Lower leg skin (tissue), 4 donors: ENCODE data around the gene NOD1. TPM values are rescaled to one million over a fixed set of nuclear protein-coding genes. Genes with fewer than 3 reads are reported as not detected.
"Not testable (repeated sequence)": the region's sequence is repeated elsewhere in the genome, so short reads cannot be mapped to it uniquely, and the experiment has no call there.

Source experiments
- DNase-seq, 2 donors: peaks; one replicate each; pipeline ENCODE4 v3.0.0-alpha.2; 2019; ENCODE audit warnings: low spot score in 2 of 2
- H3K4me3 ChIP-seq: fragments of 200-600 bp; sonication (generic); 2 replicates; pipeline ENCODE4 v1.5.1; 2017; ENCODE audit warnings: mild to moderate bottlenecking, low read depth; ENCODE audit not compliant: poor library complexity, severe bottlenecking
- POLR2A ChIP-seq, 2 donors: fragments of 450-650 bp; IDR thresholded peaks; one replicate each; pipeline ENCODE4 v1.6.1; 2016 to 2017; ENCODE audit warnings: antibody characterized with exemption in 2 of 2, mild to moderate bottlenecking in 1 of 2, moderate library complexity in 1 of 2
- WGBS, 2 donors: methylation state at CpG; one replicate each; pipeline ENCODE4 v1.1.5; 2018; 5-methylcytosine and 5-hydroxymethylcytosine counted together
- intact Hi-C: fragments of 100-400 bp; cut with DNase I; formaldehyde crosslinking; loops from one replicate; pipeline ENCODE4 v1.15.0; 2023; ENCODE audit warnings: low total_unique reads
- total RNA-seq, 4 donors: library from RNA; depleted of rRNA; stranded (reverse); fragments of >200 nt; gene quantifications; one replicate each; pipeline ENCODE4 v1.1.0, GENCODE V29; 2016
- TF ChIP-seq, protein P1 (sequence below), 3 donors: fragments of 450-650 bp; IDR thresholded peaks; one replicate each; pipeline ENCODE4 v1.5.1; 2016; ENCODE audit warnings: antibody characterized with exemption in 3 of 3, mild to moderate bottlenecking in 3 of 3, moderate library complexity in 2 of 3

The NOD1 gene
- total RNA-seq, 4 donors from 2014 or later = 5.1 to 14.5 (median 10.9) TPM

DNA sequence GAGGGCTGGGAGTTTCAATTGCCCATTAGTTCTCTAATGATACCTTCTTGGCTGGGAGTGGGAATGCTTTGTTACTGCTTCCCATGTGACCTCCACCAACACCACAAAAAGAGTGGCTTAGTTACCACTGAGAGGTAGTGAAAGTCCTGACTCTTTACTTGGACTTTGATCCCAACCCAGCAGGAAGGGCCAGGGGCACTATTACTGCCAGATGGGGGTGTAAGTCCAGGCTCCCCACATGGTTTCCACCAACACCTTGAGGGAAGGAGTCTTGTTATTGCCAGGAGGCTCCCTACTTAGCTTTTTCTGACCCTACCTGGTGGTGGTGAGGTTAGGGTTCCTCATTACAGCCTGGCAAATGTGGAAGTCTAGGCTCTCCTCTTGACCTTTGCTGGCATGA is 14.6 kb upstream of the NOD1 start:
- intact Hi-C loops = no loop called here
- H3K4me3 ChIP-seq = no peak overlapping the region
- DNase-seq = no peak
- TF ChIP-seq, protein P1, sequence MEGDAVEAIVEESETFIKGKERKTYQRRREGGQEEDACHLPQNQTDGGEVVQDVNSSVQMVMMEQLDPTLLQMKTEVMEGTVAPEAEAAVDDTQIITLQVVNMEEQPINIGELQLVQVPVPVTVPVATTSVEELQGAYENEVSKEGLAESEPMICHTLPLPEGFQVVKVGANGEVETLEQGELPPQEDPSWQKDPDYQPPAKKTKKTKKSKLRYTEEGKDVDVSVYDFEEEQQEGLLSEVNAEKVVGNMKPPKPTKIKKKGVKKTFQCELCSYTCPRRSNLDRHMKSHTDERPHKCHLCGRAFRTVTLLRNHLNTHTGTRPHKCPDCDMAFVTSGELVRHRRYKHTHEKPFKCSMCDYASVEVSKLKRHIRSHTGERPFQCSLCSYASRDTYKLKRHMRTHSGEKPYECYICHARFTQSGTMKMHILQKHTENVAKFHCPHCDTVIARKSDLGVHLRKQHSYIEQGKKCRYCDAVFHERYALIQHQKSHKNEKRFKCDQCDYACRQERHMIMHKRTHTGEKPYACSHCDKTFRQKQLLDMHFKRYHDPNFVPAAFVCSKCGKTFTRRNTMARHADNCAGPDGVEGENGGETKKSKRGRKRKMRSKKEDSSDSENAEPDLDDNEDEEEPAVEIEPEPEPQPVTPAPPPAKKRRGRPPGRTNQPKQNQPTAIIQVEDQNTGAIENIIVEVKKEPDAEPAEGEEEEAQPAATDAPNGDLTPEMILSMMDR (IDR thresholded peaks at IDR 0.05) = no peak
- no peak for TF ChIP-seq POLR2A (IDR thresholded peaks at IDR 0.05)

DNA sequence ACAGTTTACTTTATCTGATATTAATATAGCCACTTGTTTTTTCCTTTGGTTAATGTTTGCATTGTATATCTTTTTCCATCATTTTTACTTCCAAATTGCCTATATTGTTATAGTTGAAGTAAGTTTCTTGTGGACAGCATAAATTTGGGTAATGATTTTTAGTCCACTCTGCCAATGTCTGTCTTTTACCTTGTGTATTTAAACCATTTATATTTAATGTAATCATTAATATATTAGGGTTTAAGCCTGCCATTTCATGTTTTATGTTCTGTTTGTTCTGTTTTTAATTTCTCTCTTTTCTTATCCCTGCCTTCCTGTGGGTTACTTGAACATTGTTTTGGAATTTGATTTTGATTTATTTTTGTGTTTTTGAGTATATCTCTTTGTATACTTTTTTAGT is 12.8 kb upstream of the NOD1 start:
- intact Hi-C loops = no loop called here
- DNase-seq = no peak
- TF ChIP-seq, protein P1 (IDR thresholded peaks at IDR 0.05) = no peak
- TF ChIP-seq POLR2A (IDR thresholded peaks at IDR 0.05) = no peak
- no peak overlapping the region for H3K4me3 ChIP-seq

DNA sequence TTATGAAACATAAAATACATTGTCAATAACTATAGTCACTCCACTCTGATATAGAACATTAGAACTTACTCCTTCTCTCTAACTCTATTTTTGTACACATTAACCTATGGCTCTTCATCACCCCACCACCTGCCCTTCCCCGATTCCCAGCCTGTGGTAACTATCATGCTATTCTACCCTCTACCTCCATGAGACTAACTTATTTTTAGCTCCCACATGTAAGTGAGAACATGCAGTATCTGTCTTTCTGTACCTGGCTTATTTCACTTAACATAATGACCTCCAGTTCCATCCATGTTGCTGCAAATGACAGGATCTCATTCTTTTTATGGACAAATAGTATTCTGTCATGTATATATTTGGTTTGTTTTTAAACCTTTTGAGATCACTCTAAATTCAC is 8.8 kb upstream of the NOD1 start:
- no peak overlapping the region for H3K4me3 ChIP-seq
- no peak for DNase-seq
- TF ChIP-seq, protein P1 (IDR thresholded peaks at IDR 0.05) = no peak
- no peak for TF ChIP-seq POLR2A (IDR thresholded peaks at IDR 0.05)
- intact Hi-C loops = no loop called here
- 98% methylated on average over 1 of the region's 1 CpG for WGBS, 2 donors

DNA sequence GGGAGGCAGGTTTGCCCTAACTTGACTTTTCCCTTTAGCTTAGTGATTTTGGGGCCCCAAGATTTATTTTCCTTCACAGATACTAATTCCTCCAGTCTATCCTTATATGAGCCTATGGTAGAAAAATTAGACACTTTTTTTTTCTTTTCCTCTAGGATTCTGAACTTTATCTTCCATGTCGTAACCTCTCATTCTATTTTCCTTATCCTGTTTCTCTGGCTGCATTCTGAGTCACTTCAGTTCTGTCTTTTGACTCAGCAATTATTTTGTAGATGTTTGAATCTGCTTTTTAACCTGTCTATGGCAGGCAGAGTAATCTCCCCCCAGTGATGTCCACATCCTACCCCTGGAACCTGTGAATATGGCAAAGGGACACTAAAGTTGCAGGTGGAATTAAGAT is 7.1 kb upstream of the NOD1 start:
- DNase-seq = no peak
- intact Hi-C loops = no loop called here
- no peak overlapping the region for H3K4me3 ChIP-seq

DNA sequence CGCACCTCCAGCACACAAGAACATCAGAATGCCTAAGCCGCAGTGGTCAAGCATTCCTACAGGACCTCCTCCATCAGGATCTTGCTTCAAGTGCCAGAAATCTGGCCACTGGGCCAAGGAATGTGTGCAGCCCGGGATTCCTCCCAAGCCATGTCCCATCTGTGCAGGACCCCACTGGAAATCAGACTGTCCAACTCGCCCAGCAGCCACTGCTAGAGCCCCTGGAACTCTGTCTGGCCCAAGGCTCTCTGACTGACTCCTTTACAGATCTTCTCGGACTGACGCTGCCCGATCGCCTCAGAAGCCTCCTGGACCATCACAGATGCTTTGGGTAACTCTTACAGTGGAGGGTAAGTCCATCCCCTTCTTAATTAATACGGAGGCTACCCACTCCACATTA is 2.8 kb upstream of the NOD1 start:
- DNase-seq, H3K4me3 ChIP-seq, intact Hi-C loops: not testable (repeated sequence)
- WGBS, 2 donors = 96% methylated on average over 9 of the region's 9 CpGs

More for the DNA sequence above, 7.1 kb upstream of the NOD1 start:
- WGBS, 2 donors = 87 to 89% methylated on average over 1 of the region's 1 CpG
- no peak for TF ChIP-seq POLR2A (IDR thresholded peaks at IDR 0.05)
- TF ChIP-seq, protein P1 (IDR thresholded peaks at IDR 0.05) = no peak

DNA sequence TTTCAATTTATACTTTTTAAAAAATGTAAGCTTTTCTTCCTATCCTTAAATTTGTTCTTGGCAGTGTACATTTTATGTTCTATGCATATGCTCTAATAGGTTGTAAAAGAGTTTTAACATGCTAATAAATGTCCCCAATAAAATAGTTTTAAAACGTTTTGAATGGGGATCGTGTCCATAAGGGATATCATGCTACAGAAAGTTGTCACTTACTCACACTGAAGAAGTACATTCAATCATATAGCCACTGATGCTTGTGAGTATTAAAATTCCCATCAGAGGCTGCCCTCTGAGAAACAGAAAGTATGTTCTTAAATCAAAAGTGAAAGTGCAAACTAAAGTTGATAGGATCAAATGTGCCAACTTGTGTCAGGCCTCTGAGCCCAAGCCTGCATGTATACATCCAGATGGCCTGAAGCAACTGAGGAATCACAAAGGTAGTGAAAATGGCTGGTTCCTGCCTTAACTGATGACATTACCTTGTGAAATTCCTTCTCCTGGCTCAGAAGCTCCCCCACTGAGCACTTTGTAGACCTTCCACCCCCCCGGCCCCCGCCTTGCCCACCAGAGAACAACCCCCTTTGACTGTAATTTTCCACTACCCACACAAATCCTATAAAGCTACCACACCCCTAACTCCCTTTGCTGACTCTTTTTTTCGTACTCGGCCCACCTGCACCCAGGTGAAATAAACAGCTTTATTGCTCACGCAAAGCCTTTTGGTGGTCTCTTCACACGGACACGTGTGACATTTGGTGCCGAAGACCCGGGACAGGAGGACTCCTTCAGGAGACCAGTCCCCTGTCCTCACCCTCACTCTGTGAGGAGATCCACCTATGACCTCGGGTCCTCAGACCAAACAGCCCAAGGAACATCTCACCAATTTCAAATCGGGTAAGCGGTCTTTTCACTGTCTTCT is 877 bp upstream of the NOD1 start:
- 80 to 81% methylated on average over 14 of the region's 14 CpGs for WGBS, 2 donors
- no peak overlapping the region for H3K4me3 ChIP-seq
- intact Hi-C loops = no loop called here
- DNase-seq = no peak
- TF ChIP-seq POLR2A (IDR thresholded peaks at IDR 0.05) = no peak
- TF ChIP-seq, protein P1 (IDR thresholded peaks at IDR 0.05) = no peak
